ENCODE data around the gene TRIM51.
"Not testable (repeated sequence)": the region's sequence is repeated elsewhere in the genome, so short reads cannot be mapped to it uniquely, and the experiment has no call there.

Gene TRIM51

DNA sequence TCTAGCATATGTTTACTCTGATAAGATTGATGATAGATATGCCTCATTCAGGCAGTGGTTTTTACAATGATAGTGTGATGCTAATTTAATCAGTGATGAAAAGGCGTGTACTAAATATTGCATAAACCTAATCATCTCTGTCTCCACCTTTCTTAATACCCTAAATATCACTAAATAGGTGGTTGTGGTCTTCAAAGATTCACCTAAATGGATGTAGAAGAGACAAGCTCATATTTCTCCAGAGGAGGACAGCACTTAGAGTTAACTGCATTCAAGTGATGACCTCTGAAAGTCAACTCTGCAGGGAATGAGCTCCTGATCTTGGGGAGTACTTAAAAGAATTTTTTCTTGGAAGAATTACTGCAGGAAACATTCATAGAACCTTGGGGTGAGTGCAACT is at the start of gene TRIM51:
TSS of gene TRIM51 (plus strand) at position 301 of the 400 bp plus-strand sequence. CDS start 2,132 bp downstream, outside the sequence.
- not testable (repeated sequence) for DNase-seq (ENCODE audit: low read depth in 2 of 2)

DNA sequence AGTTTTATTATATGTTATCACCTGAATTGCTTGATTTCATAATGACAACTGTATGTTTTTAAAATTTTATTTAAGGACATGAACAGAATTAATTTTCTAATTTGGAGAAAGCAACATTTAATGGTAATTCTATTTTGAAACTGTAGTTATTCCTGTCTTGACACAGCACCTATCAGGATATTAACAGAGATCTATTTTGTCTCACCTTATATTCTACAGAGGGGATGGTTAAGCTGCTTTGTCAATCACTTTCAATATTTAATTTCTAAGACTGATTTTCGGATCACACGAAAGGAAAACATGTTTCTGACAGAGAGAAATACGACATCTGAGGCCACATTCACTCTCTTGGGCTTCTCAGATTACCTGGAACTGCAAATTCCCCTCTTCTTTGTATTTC is 44.6 kb upstream of the TRIM51 start, which contains the start of gene OR5D16:
TSS of gene OR5D16 (plus strand) at position 301 of the 400 bp plus-strand sequence. CDS start at position 301, 0 bp downstream.
- no peak for DNase-seq (ENCODE audit: low read depth in 2 of 2)

DNA sequence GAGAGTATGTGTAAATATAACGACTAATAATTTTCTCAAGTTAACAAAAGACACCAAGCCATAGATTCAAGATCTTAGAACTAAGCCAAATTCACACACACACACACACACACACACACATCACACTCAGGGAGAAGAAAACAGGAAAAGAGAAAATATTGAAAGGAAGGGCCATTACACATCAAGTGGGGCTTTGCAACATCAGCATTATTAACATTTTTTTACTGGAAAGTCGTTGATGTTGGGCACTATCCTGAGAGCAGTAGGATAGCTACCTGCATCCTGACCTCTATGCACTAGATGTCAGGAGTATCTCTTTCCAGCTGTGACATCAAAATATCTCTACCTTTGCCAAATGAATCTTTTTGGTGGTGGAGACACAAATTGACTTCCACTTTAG is 35.6 kb upstream of the TRIM51 start:
- no peak for DNase-seq (ENCODE audit: low read depth in 2 of 2)

- DNase-seq (ENCODE audit: low read depth in 2 of 2) = no peak
Measured at GRCh38 chr11:55849037-55849436, 34.1 kb upstream of the TRIM51 start.

DNA sequence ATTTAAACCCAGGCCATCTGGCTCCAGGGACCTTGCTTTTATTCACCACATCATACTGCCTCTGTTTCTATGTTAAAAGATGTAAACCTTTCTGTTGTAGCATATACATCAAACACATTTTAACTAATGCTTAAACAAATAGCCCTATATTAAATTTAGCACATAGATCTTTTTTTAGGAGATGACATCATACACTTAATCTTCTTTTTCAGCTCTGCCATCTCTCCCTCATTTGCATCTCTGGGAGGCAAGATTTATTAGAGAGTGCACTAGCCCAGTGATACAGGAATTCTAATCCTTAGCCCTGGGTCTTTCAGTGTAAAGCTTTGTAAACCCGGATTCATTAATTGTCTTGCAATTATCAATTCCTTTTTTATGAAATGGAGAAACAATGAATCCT is 31.0 kb upstream of the TRIM51 start:
- DNase-seq (ENCODE audit: low read depth in 2 of 2) = no peak

DNA sequence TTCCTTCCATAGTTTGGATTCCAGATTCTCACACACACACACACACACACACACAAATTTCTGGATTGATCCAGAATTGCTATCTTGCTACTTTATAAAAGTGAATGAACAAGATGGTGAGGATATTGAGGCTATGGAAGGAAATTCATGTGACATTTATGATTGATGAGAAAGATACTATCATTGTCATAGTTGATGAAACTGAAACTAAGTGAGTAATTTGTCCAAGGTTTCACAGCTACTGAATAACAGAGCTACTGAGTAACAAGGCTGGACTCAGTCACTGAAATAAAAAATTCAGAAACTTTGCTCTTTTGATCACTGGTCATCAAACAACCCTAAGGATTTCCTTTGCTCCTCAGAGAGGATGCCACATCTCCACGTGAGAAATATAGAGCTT is 28.4 kb upstream of the TRIM51 start:
- DNase-seq (ENCODE audit: low read depth in 2 of 2) = no peak

DNA sequence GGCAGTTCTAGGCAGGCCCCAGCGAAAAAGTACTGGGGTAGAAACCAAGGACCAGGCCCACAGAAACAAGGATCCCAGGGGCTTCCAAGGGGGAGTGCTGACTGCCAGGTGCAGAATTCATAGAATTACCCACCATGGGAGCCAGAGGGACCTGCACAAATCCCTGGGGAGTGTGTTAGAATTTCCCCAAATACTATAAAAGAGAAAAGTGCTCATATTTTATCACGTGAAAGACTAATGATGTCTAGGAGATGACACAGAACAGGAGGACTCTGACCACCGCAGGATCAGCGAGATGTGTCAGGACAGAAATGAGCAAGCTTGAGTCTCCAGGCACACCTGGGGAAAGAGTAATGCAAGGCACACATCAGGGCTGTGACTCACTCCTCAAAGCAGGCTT is 15.7 kb upstream of the TRIM51 start:
- DNase-seq (ENCODE audit: low read depth in 2 of 2) = not testable (repeated sequence)

DNA sequence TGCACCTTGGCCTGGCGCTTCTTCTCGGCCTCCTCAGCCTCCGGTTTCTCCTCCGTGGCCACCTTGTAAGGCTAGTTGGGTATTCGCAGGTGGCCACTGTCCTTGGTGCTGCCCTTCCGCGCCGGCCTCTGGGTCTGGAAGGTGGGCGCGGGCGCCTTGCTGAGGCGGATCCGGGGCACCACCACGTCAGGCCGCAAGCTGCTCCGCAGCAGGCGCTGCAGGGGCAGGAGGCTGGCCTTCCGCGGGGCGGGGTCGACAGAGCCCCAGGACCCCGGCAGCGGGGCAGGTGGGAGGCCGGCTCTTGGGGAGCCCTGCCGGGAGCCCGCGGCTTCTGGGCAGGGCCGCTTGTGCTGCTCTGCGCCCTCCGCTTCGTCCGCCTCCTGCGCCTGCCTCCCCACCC is 10.4 kb upstream of the TRIM51 start:
- not testable (repeated sequence) for DNase-seq (ENCODE audit: low read depth in 2 of 2)

DNA sequence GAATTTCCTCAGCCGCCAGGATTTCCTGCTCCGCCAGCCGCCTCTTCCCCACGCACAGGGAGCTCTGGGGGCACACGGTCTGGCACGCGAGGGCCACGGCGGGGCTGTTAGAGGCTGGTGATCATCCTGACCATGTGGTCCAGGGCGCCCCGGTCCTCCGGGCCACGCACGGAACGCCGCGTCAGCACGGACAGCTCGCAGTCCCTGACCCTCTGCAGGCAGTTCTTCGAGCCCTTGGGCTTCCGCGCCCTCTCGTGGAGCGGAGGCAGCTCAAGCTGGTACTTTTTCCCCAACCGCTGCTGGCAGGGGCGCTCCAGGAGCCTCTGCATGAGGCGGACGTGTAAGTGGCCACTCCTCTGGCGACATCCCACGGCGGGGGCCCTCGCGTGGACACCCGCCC is 10.0 kb upstream of the TRIM51 start:
- not testable (repeated sequence) for DNase-seq (ENCODE audit: low read depth in 2 of 2)

GRCh38 chr11:55884995-55885394 is 1.9 kb downstream of the TRIM51 start:
- not testable (repeated sequence) for DNase-seq (ENCODE audit: low read depth in 2 of 2)

GRCh38 chr11:55885481-55885880 is 2.4 kb downstream of the TRIM51 start:
- not testable (repeated sequence) for DNase-seq (ENCODE audit: low read depth in 2 of 2)

GRCh38 chr11:55895216-55895615 is 12.1 kb downstream of the TRIM51 start:
- no peak for DNase-seq (ENCODE audit: low read depth in 2 of 2)

DNA sequence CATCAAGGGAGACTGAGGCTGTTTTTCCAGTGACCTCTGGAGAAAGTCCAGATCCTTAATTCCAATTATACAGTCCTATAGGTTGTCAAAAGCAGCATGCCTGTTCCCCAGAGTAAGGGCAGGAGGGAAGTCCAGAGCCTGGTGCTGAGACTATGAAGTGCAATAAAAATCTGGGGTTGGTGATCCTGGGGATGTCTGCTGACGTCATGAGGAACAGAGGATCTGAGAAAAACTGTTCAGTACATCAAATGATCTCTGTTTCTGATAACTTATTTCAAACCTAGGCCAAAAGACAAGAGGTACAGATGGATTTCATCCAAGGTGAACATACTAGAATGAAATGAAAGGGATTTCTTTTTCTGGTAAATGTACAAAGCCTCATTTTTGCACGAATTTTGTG is 19.2 kb downstream of the TRIM51 start:
- no peak for DNase-seq (ENCODE audit: low read depth in 2 of 2)

GRCh38 chr11:55914482-55914881 is 31.4 kb downstream of the TRIM51 start, which contains the start of gene OR5W2:
Gene OR5W2 (minus strand): TSS chr11:55914582. CDS start chr11:55914582, 0 bp downstream.
- no peak for DNase-seq (ENCODE audit: low read depth in 2 of 2)

GRCh38 chr11:55920537-55920936 is 37.4 kb downstream of the TRIM51 start:
- DNase-seq (ENCODE audit: low read depth in 2 of 2) = no peak

- no peak for DNase-seq (ENCODE audit: low read depth in 2 of 2)
Measured at GRCh38 chr11:55936300-55936699, 53.2 kb downstream of the TRIM51 start, which contains the start of gene OR5I1. Gene OR5I1 (minus strand): TSS chr11:55936400. CDS start chr11:55936400, 0 bp downstream.
